GM12878 (cell line): ENCODE results near the gene TRABD2B. TPM values are rescaled to one million over a fixed set of nuclear protein-coding genes. Genes with fewer than 3 reads are reported as not detected.

Source experiments
- ATAC-seq: fragments of 200-7000 bp; cut with Tn5 transposase; 3 replicates; pipeline ENCODE4 v1.9.1; 2020; ENCODE audit warnings: mild to moderate bottlenecking, moderate library complexity
- BruUV-seq: library from RNA; stranded (reverse); fragments of 400-500 nt; replicated peaks from 2 replicates; lab custom pipeline; 2021; lab: Mats Ljungman, UMichigan
- CTCF ChIA-PET: fragments of 300-600 bp; sonication (Branson Sonifier 250); formaldehyde crosslinking; extraction: SDS; loops from one replicate; lab custom pipeline; 2021; ENCODE audit warnings: inconsistent platforms; lab: Yijun Ruan, JAX
- POLR2A ChIA-PET: fragments of 350-600 bp; formaldehyde crosslinking; extraction: SDS; loops from one replicate; lab custom pipeline; 2021; ENCODE audit warnings: inconsistent platforms; lab: Charles Lee
- RAD21 ChIA-PET: fragments of 300-600 bp; sonication (Branson Sonifier 250); formaldehyde crosslinking; loops from one replicate; lab custom pipeline; 2023; ENCODE audit warnings: antibody characterized with exemption; ENCODE audit not compliant: unreplicated experiment; lab: Charles Lee
- SMC1A ChIA-PET: fragments of 300-600 bp; sonication (Branson Sonifier 250); formaldehyde crosslinking; loops from one replicate; lab custom pipeline; 2023; ENCODE audit not compliant: unreplicated experiment, uncharacterized antibody; lab: Charles Lee
- DNase-seq: peaks from one replicate; pipeline ENCODE4 v3.0.0-alpha.2; 2011; ENCODE audit warnings: low read depth, low spot score
- FAIRE-seq: peaks from 3 replicates; lab custom pipeline; 2011; peaks lifted over from hg19 to GRCh38; lab: Jason Lieb, UNC
- H2AFZ ChIP-seq: 2 replicates; pipeline ENCODE4 v1.6.0; 2011; ENCODE audit warnings: low read depth, low read length, control low read depth; ENCODE audit not compliant: control insufficient read depth
- H3K27ac ChIP-seq: 2 replicates; pipeline ENCODE4 v1.5.1; 2011; ENCODE audit warnings: control low read depth; ENCODE audit not compliant: control insufficient read depth, insufficient read depth
- H3K27me3 ChIP-seq, 2 experiments: replicated peaks in 1 of 2; 2 replicates each; pipeline versions ENCODE4 v1.6.0 to v1.6.1; 2011; ENCODE audit warnings: low read length in 1 of 2; ENCODE audit not compliant: control insufficient read depth in 2 of 2, insufficient read depth in 2 of 2
- H3K36me3 ChIP-seq, 2 experiments: 2 replicates each; pipeline ENCODE4 v1.5.1; 2011; ENCODE audit warnings: low read length in 1 of 2; ENCODE audit not compliant: control insufficient read depth in 2 of 2, insufficient read depth in 2 of 2
- H3K4me1 ChIP-seq: 2 replicates; pipeline ENCODE4 v1.6.1; 2011; ENCODE audit warnings: mild to moderate bottlenecking, low read length, moderate library complexity, mixed read lengths; ENCODE audit not compliant: control insufficient read depth, insufficient read depth
- H3K4me2 ChIP-seq: 2 replicates; pipeline ENCODE4 v1.6.0; 2011; ENCODE audit warnings: control low read depth; ENCODE audit not compliant: control insufficient read depth, insufficient read depth
- H3K4me3 ChIP-seq: fragments of 200-600 bp; sonication (generic); 2 replicates; pipeline ENCODE4 v1.5.1; 2016
- H3K79me2 ChIP-seq: 2 replicates; pipeline ENCODE4 v1.6.0; 2011; ENCODE audit warnings: low read length; ENCODE audit not compliant: control insufficient read depth, insufficient read depth
- H3K9ac ChIP-seq: 2 replicates; pipeline ENCODE4 v1.8.0; 2011; ENCODE audit warnings: low read length, control low read depth, mixed read lengths; ENCODE audit not compliant: control insufficient read depth, insufficient read depth
- H3K9me3 ChIP-seq: replicated peaks from 3 replicates; pipeline ENCODE4 v1.5.1; 2011; ENCODE audit warnings: mild to moderate bottlenecking, low read length; ENCODE audit not compliant: control insufficient read depth, insufficient read depth
- H4K20me1 ChIP-seq: 2 replicates; pipeline ENCODE4 v1.6.0; 2011; ENCODE audit not compliant: control insufficient read depth, insufficient read depth
- IKZF1 ChIP-seq: fragments of 450-650 bp; conservative IDR thresholded peaks from 2 replicates; pipeline ENCODE4 v1.6.1; 2017; ENCODE audit warnings: antibody characterized with exemption, mild to moderate bottlenecking
- WGBS: methylation state at CpG from one replicate; pipeline ENCODE4 v1.1.6; 2016; ENCODE audit warnings: low lambda C conversion rate; ENCODE audit not compliant: insufficient replicate concordance, insufficient coverage; ENCODE audit errors: missing lambda C conversion rate; 5-methylcytosine and 5-hydroxymethylcytosine counted together
- in situ Hi-C: fragments of 300-500 bp; cut with MboI; formaldehyde crosslinking; loops from 9 replicates; pipeline ENCODE4 v1.14.3; 2018; ENCODE audit warnings: mixed read lengths
- intact Hi-C: fragments of 100-400 bp; cut with micrococcal nuclease; formaldehyde crosslinking; loops from one replicate; pipeline ENCODE4 v1.14.2; 2022; ENCODE audit not compliant: unreplicated experiment
- polyA plus RNA-seq, 11 experiments: library from polyadenylated mRNA; depleted of rRNA in 4 of 11; unstranded in 6 of 11; stranded (reverse) in 5 of 11; fragments of >200 nt; fragmentation: Nextera tagmentation in 4 of 11; fragmentation: Illumina TruSeq in 1 of 11; extraction: Ambion mirVana in 4 of 11; extraction: Trizol in 1 of 11; gene quantifications; 1 replicate in 1 of 11; 2 replicates in 10 of 11; pipeline versions ENCODE4 v1.2.1 to v1.2.3, GENCODE V29; 2011 to 2016; ENCODE audit warnings: inconsistent platforms in 2 of 11, missing spikeins in 2 of 11, low read depth in 1 of 11
- total RNA-seq, 4 experiments: library from RNA; depleted of rRNA in 3 of 4; stranded (reverse); fragments of >200 nt in 3 of 4; fragmentation: Illumina TruSeq in 1 of 4; extraction: Trizol in 1 of 4; gene quantifications; 2 replicates each; pipeline versions ENCODE4 v1.2.1 to v1.2.3, GENCODE V29; 2013 to 2021
- TF ChIP-seq, protein P1 (sequence below): fragments of 450-650 bp; formaldehyde crosslinking; IDR thresholded peaks from 2 replicates; pipeline ENCODE4 v1.4.0; 2020; ENCODE audit warnings: mild to moderate bottlenecking, moderate library complexity
- TF ChIP-seq, protein P2 (sequence below): IDR thresholded peaks from 2 replicates; pipeline ENCODE4 v1.6.1; 2012; ENCODE audit warnings: improper control_type of control experiment, low read depth, low read length; ENCODE audit not compliant: insufficient replicate concordance

TRABD2B gene
- total and polyA plus RNA-seq, 10 of the 15 experiments (the other 5 are each of a cell fraction or from before 2014, with no cell fraction given): not detected

GRCh38 chr1:47873337-47873736, 123.8 kb downstream of the TRABD2B start:
- FAIRE-seq: no peak
- no peak overlapping the region for H3K9ac ChIP-seq
- no peak overlapping the region for H2AFZ ChIP-seq
- intact Hi-C loops (no loop called here), in situ Hi-C loops (no loop called here)
- BruUV-seq: no TSS peak
- ChIA-PET RAD21 (no interaction called here), CTCF (no interaction called here), POLR2A (no interaction called here), SMC1A (interaction anchor here (0.7 kb wide), 1 partner anchor 18 kb away, joined by 3 read pairs; no protein-coding TSS in a partner anchor)
- WGBS: 15% methylated on average over 6 of the region's 6 CpGs
- H3K4me3 ChIP-seq: no peak overlapping the region
- no peak for ATAC-seq
- H3K27ac ChIP-seq: no peak overlapping the region
- H3K4me2 ChIP-seq: no peak overlapping the region
- no peaks in the 10 kb centered on the region for H3K36me3 ChIP-seq
- H3K27me3 ChIP-seq: no peaks in the 10 kb centered on the region
- no peak for DNase-seq
- no peaks in the 10 kb centered on the region for H3K79me2 ChIP-seq
- TF ChIP-seq, protein P1, sequence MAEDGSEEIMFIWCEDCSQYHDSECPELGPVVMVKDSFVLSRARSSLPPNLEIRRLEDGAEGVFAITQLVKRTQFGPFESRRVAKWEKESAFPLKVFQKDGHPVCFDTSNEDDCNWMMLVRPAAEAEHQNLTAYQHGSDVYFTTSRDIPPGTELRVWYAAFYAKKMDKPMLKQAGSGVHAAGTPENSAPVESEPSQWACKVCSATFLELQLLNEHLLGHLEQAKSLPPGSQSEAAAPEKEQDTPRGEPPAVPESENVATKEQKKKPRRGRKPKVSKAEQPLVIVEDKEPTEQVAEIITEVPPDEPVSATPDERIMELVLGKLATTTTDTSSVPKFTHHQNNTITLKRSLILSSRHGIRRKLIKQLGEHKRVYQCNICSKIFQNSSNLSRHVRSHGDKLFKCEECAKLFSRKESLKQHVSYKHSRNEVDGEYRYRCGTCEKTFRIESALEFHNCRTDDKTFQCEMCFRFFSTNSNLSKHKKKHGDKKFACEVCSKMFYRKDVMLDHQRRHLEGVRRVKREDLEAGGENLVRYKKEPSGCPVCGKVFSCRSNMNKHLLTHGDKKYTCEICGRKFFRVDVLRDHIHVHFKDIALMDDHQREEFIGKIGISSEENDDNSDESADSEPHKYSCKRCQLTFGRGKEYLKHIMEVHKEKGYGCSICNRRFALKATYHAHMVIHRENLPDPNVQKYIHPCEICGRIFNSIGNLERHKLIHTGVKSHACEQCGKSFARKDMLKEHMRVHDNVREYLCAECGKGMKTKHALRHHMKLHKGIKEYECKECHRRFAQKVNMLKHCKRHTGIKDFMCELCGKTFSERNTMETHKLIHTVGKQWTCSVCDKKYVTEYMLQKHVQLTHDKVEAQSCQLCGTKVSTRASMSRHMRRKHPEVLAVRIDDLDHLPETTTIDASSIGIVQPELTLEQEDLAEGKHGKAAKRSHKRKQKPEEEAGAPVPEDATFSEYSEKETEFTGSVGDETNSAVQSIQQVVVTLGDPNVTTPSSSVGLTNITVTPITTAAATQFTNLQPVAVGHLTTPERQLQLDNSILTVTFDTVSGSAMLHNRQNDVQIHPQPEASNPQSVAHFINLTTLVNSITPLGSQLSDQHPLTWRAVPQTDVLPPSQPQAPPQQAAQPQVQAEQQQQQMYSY: no peak
- H3K9me3 ChIP-seq: no peaks in the 10 kb centered on the region
- H3K4me1 ChIP-seq: no peaks in the 10 kb centered on the region
- H4K20me1 ChIP-seq: no peaks in the 10 kb centered on the region; the same call in 1 of the 2 replicates

GRCh38 chr1:47872886-47873285, 124.3 kb downstream of the TRABD2B start:
- ChIA-PET POLR2A (no interaction called here), SMC1A (interaction anchor here (0.7 kb wide), 1 partner anchor 17 kb away, joined by 3 read pairs; no protein-coding TSS in a partner anchor)
- in situ Hi-C loops: no loop called here

More at GRCh38 chr1:47872886-47873285, 124.3 kb downstream of the TRABD2B start:
- no TSS peak for BruUV-seq
- Histone ChIP-seq H3K9me3 (no peaks in the 10 kb centered on the region), H3K79me2 (no peaks in the 10 kb centered on the region), H3K36me3 (no peaks in the 10 kb centered on the region), H2AFZ (no peak overlapping the region), H3K9ac (no peak overlapping the region), H3K27ac (no peak overlapping the region), H3K4me3 (no peak overlapping the region), H3K4me1 (no peaks in the 10 kb centered on the region), H3K27me3 (no peaks in the 10 kb centered on the region), H4K20me1 (no peaks in the 10 kb centered on the region; the same call in 1 of the 2 replicates), H3K4me2 (no peak overlapping the region)
- ATAC-seq (no peak), FAIRE-seq (no peak), DNase-seq (no peak)
- 33% methylated on average over 3 of the region's 3 CpGs for WGBS
- intact Hi-C loops: no loop called here
- RAD21 ChIA-PET: no interaction called here
- CTCF ChIA-PET: no interaction called here
- no peak for TF ChIP-seq IKZF1
- TF ChIP-seq, protein P2, sequence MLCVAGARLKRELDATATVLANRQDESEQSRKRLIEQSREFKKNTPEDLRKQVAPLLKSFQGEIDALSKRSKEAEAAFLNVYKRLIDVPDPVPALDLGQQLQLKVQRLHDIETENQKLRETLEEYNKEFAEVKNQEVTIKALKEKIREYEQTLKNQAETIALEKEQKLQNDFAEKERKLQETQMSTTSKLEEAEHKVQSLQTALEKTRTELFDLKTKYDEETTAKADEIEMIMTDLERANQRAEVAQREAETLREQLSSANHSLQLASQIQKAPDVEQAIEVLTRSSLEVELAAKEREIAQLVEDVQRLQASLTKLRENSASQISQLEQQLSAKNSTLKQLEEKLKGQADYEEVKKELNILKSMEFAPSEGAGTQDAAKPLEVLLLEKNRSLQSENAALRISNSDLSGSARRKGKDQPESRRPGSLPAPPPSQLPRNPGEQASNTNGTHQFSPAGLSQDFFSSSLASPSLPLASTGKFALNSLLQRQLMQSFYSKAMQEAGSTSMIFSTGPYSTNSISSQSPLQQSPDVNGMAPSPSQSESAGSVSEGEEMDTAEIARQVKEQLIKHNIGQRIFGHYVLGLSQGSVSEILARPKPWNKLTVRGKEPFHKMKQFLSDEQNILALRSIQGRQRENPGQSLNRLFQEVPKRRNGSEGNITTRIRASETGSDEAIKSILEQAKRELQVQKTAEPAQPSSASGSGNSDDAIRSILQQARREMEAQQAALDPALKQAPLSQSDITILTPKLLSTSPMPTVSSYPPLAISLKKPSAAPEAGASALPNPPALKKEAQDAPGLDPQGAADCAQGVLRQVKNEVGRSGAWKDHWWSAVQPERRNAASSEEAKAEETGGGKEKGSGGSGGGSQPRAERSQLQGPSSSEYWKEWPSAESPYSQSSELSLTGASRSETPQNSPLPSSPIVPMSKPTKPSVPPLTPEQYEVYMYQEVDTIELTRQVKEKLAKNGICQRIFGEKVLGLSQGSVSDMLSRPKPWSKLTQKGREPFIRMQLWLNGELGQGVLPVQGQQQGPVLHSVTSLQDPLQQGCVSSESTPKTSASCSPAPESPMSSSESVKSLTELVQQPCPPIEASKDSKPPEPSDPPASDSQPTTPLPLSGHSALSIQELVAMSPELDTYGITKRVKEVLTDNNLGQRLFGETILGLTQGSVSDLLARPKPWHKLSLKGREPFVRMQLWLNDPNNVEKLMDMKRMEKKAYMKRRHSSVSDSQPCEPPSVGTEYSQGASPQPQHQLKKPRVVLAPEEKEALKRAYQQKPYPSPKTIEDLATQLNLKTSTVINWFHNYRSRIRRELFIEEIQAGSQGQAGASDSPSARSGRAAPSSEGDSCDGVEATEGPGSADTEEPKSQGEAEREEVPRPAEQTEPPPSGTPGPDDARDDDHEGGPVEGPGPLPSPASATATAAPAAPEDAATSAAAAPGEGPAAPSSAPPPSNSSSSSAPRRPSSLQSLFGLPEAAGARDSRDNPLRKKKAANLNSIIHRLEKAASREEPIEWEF: no peak
